Measurements from ENCODE around the gene TXK.

The TXK gene

GRCh38 chr4:48133669-48134068 is 381 bp downstream of the TXK start:
- no peak for DNase-seq

GRCh38 chr4:48131736-48132135 is 2.3 kb downstream of the TXK start:
- peak; percentile 33 for DNase-seq

DNA sequence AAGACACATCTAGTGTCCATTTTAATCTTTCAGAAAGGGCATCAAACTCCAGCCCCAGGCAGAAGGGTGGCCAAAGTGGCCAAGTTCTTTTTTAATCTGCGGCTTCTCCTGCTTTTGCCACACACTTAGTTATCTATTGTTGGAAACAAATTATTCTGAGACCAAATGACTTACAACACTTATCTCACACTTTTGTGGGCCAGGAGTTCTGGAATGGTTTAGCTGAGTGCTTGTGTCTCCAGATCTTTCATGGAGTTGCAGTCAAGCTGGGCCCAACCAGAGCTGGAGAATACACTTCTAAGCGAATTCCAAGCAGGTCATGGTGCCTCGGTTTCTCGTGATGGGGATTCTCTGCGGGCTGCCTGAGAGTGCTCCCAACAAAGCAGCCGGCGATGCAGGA is 4.0 kb downstream of the TXK start:
- DNase-seq: no peak

- DNase-seq: peak; percentile 45
Measured at GRCh38 chr4:48129307-48130014, 4.6 kb downstream of the TXK start.

DNA sequence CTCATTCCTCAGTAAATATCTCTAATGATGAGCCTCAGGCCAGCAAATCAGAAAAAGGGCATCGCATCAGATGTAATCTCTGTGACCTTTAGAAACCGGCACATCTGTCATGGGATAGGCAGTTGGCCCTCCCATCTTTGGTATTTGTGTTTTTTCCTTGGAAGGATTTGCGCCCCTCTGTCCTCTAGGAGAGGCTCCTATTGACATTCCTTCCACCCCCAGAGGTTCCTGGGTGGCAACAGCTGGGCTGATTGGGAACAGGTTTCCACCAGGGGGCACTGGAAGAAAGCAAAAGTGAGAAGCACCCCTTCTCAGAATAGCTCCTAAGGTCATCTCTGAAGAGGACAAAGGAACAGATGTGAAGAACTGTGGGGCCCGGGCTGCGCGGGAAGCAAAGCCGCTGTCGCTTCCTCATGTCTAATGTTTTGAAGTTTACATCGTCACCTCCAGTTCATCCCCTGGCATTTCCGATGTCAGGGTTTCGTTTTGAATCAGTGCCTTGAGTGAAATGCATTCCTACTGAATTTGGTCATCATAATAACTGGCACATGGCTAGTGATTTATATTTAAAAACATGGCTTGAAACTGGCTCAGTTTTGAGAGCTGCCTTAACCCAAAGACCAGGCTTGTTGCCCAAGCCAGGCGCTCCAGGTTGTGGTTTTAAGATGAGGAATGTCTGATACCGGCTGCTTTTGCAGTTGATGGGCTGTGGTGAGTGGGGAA is 6.2 kb downstream of the TXK start:
- peak; percentile 82 for DNase-seq

- no peak for DNase-seq
Measured at GRCh38 chr4:48127231-48127630, 6.8 kb downstream of the TXK start.

DNA sequence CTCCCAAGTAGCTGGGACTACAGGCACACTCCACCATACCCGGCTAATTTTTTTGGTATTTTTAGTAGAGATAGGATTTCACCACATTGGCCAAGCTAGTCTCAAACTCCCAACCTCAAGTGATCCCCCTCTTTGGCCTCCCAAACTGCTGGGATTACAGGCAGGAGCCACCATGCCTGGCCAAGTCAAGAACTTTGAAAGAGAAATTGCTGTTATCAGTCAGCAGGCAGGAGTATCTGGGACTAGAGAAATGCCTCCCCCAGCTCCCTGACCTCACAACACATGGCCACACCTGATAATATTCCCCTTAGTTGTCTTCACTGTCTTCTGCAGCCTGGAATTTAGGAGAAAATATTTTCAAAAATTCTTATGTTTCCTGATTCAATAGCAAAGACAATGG is 7.4 kb downstream of the TXK start:
- no peak for DNase-seq

DNA sequence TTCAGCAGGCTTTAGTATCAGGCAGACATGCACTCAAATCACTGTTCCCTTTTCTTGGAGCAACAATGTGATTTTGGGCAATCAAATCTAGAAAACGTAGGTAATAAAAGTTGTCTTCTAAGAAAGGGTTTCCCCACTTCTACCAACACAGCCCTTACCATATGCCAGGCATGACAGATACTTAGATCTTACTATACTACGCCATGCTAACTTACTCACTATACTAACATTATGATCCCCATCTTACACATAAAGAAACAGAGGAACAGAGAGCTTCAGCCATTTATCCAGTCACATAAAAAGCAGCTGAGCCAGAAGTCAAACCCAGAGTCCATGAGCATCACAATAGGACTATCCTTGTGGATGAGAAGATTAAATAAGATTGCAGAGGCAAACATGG is 9.2 kb downstream of the TXK start:
- no peak for DNase-seq

DNA sequence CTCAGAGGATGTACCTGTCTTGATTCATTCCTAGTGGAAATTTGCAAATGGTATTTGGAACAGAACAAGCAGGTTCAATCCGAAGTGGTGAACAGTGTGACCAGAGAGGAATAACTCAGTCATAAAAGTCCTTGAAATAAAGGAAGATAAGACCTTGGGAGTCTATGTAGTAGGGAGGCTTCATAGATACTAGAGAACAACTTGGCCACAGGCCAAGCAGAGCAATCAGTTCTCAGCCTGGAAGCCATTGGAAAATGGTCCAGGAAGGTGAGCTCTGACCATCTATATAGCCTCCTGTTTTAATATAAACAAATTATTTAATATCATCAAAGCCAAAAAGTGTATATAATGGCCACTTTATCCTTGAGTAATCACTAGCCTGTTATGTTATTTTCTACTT is 11.3 kb downstream of the TXK start:
- no peak for DNase-seq

DNA sequence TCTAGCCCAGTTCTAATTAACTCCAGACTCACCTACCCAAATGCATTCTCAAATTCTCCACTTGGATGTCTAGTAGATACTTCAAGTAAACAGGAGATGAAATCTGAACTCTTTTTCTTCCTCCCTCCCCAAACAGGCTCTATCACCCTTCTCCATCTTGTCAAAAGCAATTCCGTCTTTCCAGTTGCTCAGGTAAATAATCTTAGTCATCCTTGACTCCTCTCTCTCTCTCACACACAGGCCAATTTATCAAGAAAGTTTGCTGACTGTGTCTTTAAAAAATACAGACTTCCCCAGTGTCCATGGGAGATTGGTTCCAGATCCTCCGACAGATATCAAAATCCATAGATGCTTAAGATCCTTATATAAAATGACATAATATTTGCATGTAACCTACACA is 12.9 kb downstream of the TXK start:
- no peak for DNase-seq

DNA sequence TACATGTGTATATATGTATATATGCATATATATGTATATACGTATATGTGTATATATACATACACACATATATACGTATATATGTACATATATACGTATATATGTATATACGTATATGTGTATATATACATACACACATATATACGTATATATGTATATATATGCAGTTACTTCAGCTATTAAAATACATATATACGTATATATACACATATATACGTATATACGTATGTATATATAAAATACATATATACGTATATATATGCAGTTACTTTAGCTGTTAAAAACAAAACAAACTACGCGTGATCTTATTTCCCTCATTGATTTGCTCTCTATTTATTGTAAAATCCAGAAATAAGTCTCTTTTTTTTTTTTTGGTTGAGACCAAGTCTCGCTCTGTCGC is 13.9 kb downstream of the TXK start:
- no peak for DNase-seq

- no peak for DNase-seq
Measured at GRCh38 chr4:48119646-48120045, 14.4 kb downstream of the TXK start.

DNA sequence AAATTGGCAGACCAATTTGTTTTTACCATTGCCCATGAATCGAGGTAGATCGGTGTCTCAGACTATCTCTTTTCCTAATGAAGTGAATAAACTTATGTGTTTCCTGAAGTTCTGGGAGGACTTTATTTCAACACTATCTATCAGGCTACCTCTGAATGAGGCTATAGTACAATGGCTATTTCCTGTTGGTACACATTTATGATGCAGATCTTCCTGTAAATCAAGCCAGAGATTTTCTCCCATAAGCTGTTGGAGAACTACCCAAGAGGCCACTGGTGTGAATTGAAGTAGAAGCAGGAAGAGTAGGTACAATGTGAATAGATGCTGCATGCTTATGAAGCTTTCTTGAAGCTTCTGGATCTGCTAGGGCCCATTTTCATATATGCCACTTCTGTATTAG is 16.0 kb downstream of the TXK start:
- DNase-seq: no peak

GRCh38 chr4:48116582-48116981 is 17.5 kb downstream of the TXK start:
- no peak for DNase-seq

GRCh38 chr4:48114412-48114811 is 19.6 kb downstream of the TXK start:
- DNase-seq: no peak

GRCh38 chr4:48112017-48112667 is 21.9 kb downstream of the TXK start:
- no peak for DNase-seq

DNA sequence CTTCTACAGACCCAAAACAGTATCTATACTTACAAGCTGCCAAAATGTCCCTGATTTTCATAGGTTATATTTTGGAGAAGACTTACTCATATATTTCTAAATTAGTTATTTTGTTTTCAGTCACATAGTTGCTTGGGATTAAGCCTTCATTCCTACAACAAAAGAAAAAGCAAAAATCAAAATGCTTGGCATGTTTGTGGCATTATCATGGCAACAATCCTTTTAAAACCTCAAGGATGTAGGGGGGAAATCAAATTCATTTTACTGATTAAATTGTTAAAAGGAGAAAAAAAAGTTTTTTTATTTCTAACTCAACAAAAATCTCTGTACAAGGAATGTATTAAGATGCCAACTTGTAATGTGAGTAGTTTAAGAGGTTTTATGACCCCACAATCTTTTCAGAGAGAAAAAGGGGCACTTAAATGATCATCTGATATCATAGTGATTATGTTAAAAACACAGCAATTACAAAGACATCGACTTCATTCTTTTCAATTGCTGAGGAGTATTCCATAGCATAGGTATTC is 23.5 kb downstream of the TXK start:
- no peak for DNase-seq

DNA sequence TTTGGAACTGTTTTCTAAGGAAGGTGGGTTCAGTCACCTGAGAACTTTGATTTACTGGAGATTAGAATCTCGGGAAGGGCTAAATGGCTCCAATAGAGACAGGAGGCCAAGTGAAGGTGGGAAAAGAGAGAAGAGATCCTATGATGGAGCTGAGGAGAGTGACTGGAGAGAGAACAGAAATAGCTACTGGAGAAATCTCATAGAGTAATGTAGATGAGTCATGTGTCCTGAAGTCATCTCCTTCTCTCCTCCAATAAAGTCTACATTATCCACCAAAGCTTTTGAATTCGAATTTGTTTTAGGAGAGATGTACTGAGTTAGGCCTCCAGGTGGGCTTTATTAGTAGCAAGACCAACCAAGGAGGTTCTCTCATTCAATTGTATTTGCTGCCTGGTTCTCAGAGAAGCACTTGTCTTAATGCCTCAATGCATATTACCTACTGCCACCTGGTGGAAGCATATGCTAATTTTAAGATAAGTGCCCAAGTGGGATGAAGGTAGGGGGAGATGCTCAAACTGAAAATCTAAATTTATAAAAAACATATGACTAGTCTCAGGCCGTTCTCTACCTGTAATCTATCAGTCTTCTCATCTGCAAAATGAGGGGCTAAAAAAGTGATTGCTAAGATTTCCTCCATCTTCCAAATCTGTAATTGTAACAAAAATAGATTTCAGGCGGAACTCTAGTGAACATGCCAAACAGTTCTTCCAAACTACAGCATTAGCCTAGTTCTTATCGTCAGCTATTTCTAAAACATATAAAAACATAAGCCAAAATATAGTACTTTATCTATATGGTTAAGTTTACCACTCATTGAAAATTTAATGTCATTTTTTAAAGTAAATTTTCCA is 24.4 kb downstream of the TXK start:
- DNase-seq: peak; percentile 24

- no peak for DNase-seq
Measured at GRCh38 chr4:48108309-48109073, 25.6 kb downstream of the TXK start.

DNA sequence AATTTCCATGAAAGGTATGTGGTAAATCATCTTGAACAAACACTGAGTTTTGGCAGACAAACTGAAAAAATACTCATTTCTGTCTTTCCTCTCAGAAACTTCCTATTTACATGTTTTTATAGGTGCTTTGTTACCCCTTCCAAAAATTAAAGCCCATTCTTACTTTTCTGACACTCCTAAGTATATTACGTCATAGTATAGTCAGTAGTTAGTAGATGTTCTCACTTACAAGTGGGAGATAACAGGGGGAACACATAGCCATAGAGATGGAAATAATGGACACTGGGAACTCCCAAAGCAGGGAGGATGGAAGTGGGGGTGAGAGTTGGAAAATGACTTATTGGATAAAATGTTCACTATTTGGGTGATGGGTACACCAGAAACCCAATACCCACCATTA is 28.8 kb downstream of the TXK start:
- no peak for DNase-seq

GRCh38 chr4:48103483-48104139 is 30.4 kb downstream of the TXK start:
- DNase-seq: no peak

DNA sequence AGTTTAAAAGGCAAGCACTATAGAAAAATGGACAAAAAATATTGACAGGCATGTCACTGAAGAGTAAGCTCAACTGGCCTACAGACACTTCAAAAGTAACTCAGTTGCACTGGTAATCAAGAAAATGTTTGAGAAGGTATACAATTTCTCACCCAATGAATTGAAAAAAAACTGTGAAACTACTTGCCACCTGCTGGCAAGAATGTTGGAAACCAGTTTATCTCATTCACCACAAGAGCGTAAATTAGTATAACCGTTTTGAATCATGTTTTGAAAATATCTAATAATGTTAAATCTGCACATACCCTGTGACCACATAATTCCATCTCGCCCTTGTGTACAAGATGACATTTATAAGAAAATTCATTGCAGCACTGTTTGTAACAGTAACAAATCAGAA is 31.7 kb downstream of the TXK start:
- DNase-seq: no peak
